Measurements from ENCODE around the gene PDK1.

Gene PDK1

GRCh38 chr2:172562298-172562697 lies 6.4 kb downstream of the PDK1 start:
- DNase-seq (ENCODE audit: extremely low spot score): no peak
- ChIA-PET POLR2A (no interaction called here), CTCF (no interaction called here)
- no peak for TF ChIP-seq BHLHE40 (IDR thresholded peaks at IDR 0.05; ENCODE audit: borderline replicate concordance)
- no peak for TF ChIP-seq ZNF384 (IDR thresholded peaks at IDR 0.05)
- no peak for TF ChIP-seq NFRKB (IDR thresholded peaks at IDR 0.05)
- TF ChIP-seq PKNOX1 (IDR thresholded peaks at IDR 0.05): no peak
- TF ChIP-seq HDGF (IDR thresholded peaks at IDR 0.05; ENCODE audit: borderline replicate concordance): no peak
- no peak for TF ChIP-seq FOXK2 (IDR thresholded peaks at IDR 0.05)
- TF ChIP-seq FOXA1 (IDR thresholded peaks at IDR 0.05): no peak
- no peak for TF ChIP-seq FOXM1 (IDR thresholded peaks at IDR 0.05; ENCODE audit: borderline replicate concordance)
- no peak for TF ChIP-seq L3MBTL2 (conservative IDR thresholded peaks at IDR 0.05)

- ChIA-PET CTCF (no interaction called here), POLR2A (no interaction called here)
- TF ChIP-seq TARDBP (IDR thresholded peaks at IDR 0.05) (no peak), HDGF (IDR thresholded peaks at IDR 0.05; ENCODE audit: borderline replicate concordance) (no peak), SUZ12 (IDR thresholded peaks at IDR 0.05) (no peak), ELF4 (IDR thresholded peaks at IDR 0.05) (no peak), PKNOX1 (IDR thresholded peaks at IDR 0.05) (no peak), SP1 (IDR thresholded peaks at IDR 0.05) (no peak), ARNT (IDR thresholded peaks at IDR 0.05) (no peak), FOXA1 (IDR thresholded peaks at IDR 0.05) (no peak), FOXM1 (IDR thresholded peaks at IDR 0.05; ENCODE audit: borderline replicate concordance) (no peak), L3MBTL2 (conservative IDR thresholded peaks at IDR 0.05) (no peak), BHLHE40 (IDR thresholded peaks at IDR 0.05; ENCODE audit: borderline replicate concordance) (no peak), ZNF384 (IDR thresholded peaks at IDR 0.05) (no peak), LEF1 (IDR thresholded peaks at IDR 0.05; ENCODE audit: borderline replicate concordance) (no peak), NFRKB (IDR thresholded peaks at IDR 0.05) (no peak), FOXK2 (IDR thresholded peaks at IDR 0.05) (no peak), CTBP1 (IDR thresholded peaks at IDR 0.05; ENCODE audit: borderline replicate concordance) (no peak)
- no peak for DNase-seq (ENCODE audit: extremely low spot score)
Observed at GRCh38 chr2:172564376-172564775, 8.5 kb downstream of the PDK1 start.

- no peak for TF ChIP-seq PKNOX1 (IDR thresholded peaks at IDR 0.05)
- no peak for TF ChIP-seq HDGF (IDR thresholded peaks at IDR 0.05; ENCODE audit: borderline replicate concordance)
- TF ChIP-seq FOXK2 (IDR thresholded peaks at IDR 0.05): no peak
- TF ChIP-seq SUZ12 (IDR thresholded peaks at IDR 0.05): no peak
- TF ChIP-seq BHLHE40 (IDR thresholded peaks at IDR 0.05; ENCODE audit: borderline replicate concordance): no peak
- no peak for TF ChIP-seq LEF1 (IDR thresholded peaks at IDR 0.05; ENCODE audit: borderline replicate concordance)
- TF ChIP-seq TARDBP (IDR thresholded peaks at IDR 0.05): no peak
- ChIA-PET POLR2A (no interaction called here), CTCF (no interaction called here)
- DNase-seq (ENCODE audit: extremely low spot score): no peak
Observed at GRCh38 chr2:172571245-172571644, 15.4 kb downstream of the PDK1 start.

- DNase-seq (ENCODE audit: extremely low spot score): no peak
- ChIA-PET POLR2A (no interaction called here), CTCF (no interaction called here)
- TF ChIP-seq PKNOX1 (IDR thresholded peaks at IDR 0.05): no peak
Observed at GRCh38 chr2:172572981-172573380, 17.1 kb downstream of the PDK1 start.

- ChIA-PET CTCF (no interaction called here), POLR2A (no interaction called here)
- TF ChIP-seq SUZ12 (IDR thresholded peaks at IDR 0.05) (no peak), HDGF (IDR thresholded peaks at IDR 0.05; ENCODE audit: borderline replicate concordance) (no peak), ELF4 (IDR thresholded peaks at IDR 0.05) (no peak), NFRKB (IDR thresholded peaks at IDR 0.05) (no peak), L3MBTL2 (conservative IDR thresholded peaks at IDR 0.05) (no peak)
- no peak for DNase-seq (ENCODE audit: extremely low spot score)
Observed at GRCh38 chr2:172574965-172575364, 19.1 kb downstream of the PDK1 start.

- CTCF ChIA-PET: no interaction called here
Observed at GRCh38 chr2:172578054-172578453, 22.2 kb downstream of the PDK1 start.

More at GRCh38 chr2:172578054-172578453, 22.2 kb downstream of the PDK1 start:
- TF ChIP-seq ZNF384 (IDR thresholded peaks at IDR 0.05): no peak
- TF ChIP-seq L3MBTL2 (conservative IDR thresholded peaks at IDR 0.05): no peak
- no peak for TF ChIP-seq SP1 (IDR thresholded peaks at IDR 0.05)
- no peak for TF ChIP-seq LEF1 (IDR thresholded peaks at IDR 0.05; ENCODE audit: borderline replicate concordance)
- TF ChIP-seq FOXK2 (IDR thresholded peaks at IDR 0.05): no peak
- no peak for TF ChIP-seq FOXM1 (IDR thresholded peaks at IDR 0.05; ENCODE audit: borderline replicate concordance)
- no peak for TF ChIP-seq HDGF (IDR thresholded peaks at IDR 0.05; ENCODE audit: borderline replicate concordance)
- TF ChIP-seq SUZ12 (IDR thresholded peaks at IDR 0.05): no peak
- no peak for TF ChIP-seq CTBP1 (IDR thresholded peaks at IDR 0.05; ENCODE audit: borderline replicate concordance)
- TF ChIP-seq NFRKB (IDR thresholded peaks at IDR 0.05): no peak
- TF ChIP-seq BHLHE40 (IDR thresholded peaks at IDR 0.05; ENCODE audit: borderline replicate concordance): no peak
- no peak for TF ChIP-seq ARNT (IDR thresholded peaks at IDR 0.05)
- DNase-seq (ENCODE audit: extremely low spot score): no peak
- POLR2A ChIA-PET: no interaction called here
